SK-MEL-5 (cell line): ENCODE results near the gene SHPK. TPM values are rescaled to one million over a fixed set of nuclear protein-coding genes. Genes with fewer than 3 reads are reported as not detected.

Source experiments
- DNase-seq: peaks from one replicate; pipeline ENCODE4 v3.0.0-alpha.2; 2016; ENCODE audit warnings: low read depth, low spot score
- in situ Hi-C: cut with HindIII; loops from 2 replicates; pipeline ENCODE4 v1.10.0; 2016; ENCODE audit warnings: low sequenced_read_pairs, high pct_unique_total_duplicates, low pct_unique_long_range_greater_than_20kb
- polyA plus RNA-seq, 2 experiments: library from polyadenylated mRNA; depleted of rRNA; stranded (reverse); fragments of >200 nt; gene quantifications; 2 replicates each; pipeline ENCODE4 v1.2.3, GENCODE V29; 2015
- total RNA-seq: library from RNA; depleted of rRNA; stranded (reverse); fragments of >200 nt; shearing (Covaris generic); gene quantifications from 2 replicates; pipeline ENCODE4 v1.2.3, GENCODE V29; 2014; rRNA removed

SHPK gene
- 20.8 and 21.8 TPM in 2 replicates for total RNA-seq
- 19.8 and 23.1 TPM in 2 replicates for polyA plus RNA-seq (2015; cell fraction: cytosol; rRNA removed)
- 5.6 and 14.0 TPM in 2 replicates for polyA plus RNA-seq (2015; cell fraction: nucleus; rRNA removed)

DNA sequence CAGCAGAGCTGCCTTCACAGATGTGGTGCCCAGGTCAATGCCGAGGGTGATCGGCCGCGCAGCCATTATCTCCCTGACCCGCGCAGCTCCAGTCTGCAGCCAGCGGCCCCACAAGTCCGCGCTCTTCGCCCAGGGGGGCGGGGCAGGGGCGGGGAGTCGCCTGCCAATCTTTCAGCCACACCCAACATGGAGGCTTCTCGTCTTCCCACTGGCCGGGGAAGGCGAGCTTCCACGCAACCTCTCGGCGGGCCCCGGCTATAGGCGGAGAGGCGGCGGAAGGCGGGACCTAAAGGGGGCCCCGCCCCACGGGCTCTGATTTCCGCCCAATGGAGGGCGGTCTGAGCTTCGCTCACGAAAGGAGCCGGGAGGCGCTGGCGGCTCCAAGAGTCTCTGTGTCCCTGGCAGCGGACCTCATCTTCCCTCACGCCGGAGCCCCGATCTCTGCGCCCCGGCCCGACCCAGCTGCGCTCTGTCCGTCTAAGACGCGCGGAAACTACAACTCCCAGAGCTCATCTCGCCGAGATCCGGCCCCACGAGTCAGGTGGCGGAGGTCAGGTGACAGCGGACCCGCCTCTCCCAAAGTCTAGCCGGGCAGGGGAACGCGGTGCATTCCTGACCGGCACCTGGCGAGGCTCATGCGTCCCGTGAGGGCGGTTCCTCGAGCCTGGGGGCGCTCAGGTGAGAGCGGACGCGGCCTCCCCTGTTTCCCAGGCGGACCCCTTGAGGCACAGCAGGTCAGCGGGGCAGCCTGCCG lies at the start of gene SHPK, which contains the start of gene CTNS:
SHPK (minus strand) TSS at position 97 of the 754 bp plus-strand sequence; CDS start at position 66, 31 bp downstream.
CTNS (plus strand) TSS at position 607 of the 754 bp plus-strand sequence. CDS start 3,447 bp downstream, outside the sequence.
- DNase-seq = peak; percentile 97
- in situ Hi-C loops = no loop called here

GRCh38 chr17:3685174-3685573 lies 49.1 kb upstream of the SHPK start:
- in situ Hi-C loops = no loop called here
- DNase-seq = no peak

DNA sequence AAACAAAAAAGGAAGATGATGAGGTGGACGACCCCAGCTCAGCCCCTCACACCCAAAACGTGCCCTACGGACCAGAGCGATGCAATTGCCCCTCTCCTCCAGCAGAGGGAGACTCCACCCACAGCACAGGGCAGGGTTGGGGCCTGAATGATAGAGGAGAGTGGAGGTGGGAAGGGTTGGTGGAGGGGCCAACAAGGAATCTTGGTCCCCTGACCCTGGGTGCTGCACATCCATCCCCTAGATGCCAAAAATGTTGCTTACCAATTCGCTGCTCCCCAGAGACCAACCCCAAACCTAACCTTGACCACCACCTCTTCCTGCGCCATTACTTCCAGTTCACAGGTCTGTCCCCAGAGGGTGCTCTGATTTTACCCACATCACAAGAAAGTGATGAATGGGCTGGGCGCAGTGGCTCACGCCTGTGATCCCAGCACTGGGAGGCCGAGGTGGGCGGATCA lies 47.0 kb upstream of the SHPK start:
- peak; percentile 66 for DNase-seq
- in situ Hi-C loops = no loop called here

DNA sequence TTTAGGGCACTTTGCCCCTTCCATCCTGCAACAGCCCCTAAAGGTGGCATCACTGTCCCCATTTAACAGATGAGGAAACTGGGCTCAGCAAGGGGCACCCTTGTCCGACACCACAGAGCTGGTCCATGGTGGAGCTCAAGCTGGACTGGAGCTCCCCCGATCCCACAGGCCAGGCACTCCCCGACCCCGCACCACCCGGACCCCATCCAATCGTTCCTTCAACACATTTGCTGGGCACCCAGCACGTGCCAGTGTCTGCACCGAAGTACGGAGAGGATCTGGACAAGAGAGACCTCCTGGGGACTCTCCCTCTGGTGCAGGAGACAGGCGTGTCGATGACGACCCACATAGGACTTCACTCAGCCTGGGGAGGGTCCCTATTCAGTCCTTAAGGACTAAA lies 46.0 kb upstream of the SHPK start:
- DNase-seq = no peak
- in situ Hi-C loops = no loop called here

GRCh38 chr17:3681565-3681964 lies 45.5 kb upstream of the SHPK start:
- DNase-seq = no peak
- in situ Hi-C loops = no loop called here

GRCh38 chr17:3681057-3681456 lies 45.0 kb upstream of the SHPK start:
- in situ Hi-C loops = no loop called here

GRCh38 chr17:3679531-3680126 lies 43.6 kb upstream of the SHPK start:
- in situ Hi-C loops = no loop called here

More at GRCh38 chr17:3681057-3681456, 45.0 kb upstream of the SHPK start:
- DNase-seq = no peak

DNA sequence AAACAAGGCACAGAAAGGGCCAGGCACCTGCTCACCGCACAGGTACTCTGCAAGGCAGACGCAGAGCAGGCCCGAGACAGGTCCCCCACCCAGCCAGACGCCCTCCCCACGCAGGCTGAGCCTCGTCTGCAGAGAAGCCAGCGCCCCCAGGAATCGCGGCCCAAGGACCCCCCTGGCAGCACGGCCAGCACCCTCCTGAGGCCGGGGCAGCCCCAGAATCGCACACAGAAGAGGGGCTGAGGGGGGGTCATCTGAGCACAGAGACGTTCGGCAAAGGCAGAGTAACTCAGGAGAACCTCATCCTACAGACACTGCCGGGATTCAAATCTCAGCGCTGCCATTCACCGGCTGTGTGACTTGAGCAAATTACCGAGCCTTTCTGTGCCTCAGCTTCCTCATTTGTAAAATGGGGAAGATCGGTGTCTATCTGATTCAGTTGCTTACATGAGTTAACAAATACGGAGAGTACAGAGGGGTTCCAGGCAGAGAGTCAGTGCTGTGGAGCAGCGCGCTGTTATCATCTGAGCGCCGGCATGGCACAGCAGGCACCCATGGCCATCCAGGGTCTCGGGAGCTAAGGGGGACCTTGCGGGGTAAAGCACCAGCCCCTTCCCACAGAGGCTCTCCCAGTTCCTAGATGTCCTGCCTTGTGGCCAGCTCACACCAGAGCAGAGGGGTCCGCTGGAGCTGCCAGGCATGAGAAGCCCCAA lies 42.9 kb upstream of the SHPK start:
- DNase-seq = no peak
- in situ Hi-C loops = no loop called here

More at GRCh38 chr17:3679531-3680126, 43.6 kb upstream of the SHPK start:
- no peak for DNase-seq

- no peak for DNase-seq
- in situ Hi-C loops = no loop called here
Measured at GRCh38 chr17:3678095-3678820, 42.2 kb upstream of the SHPK start.

DNA sequence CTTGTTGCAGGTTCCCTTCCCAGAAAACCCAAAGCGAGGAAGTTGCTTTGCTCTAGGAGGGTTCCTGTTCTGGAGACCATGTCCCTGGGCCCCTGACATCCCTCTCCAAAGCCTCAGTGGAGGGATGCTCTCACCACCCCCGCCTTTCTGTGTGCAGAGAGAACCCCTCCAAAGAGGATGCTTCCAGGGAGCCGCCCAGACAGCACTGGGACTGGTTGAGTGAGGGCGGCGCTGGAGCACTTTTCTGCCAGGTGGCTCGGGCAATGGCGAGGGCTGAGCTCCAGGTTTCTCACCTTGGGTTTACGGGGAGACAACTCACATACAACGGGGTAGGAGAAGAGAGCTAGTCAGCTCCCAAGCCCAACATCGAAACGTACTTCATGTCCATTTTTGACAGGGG lies 39.8 kb upstream of the SHPK start:
- DNase-seq = no peak
- in situ Hi-C loops = no loop called here

DNA sequence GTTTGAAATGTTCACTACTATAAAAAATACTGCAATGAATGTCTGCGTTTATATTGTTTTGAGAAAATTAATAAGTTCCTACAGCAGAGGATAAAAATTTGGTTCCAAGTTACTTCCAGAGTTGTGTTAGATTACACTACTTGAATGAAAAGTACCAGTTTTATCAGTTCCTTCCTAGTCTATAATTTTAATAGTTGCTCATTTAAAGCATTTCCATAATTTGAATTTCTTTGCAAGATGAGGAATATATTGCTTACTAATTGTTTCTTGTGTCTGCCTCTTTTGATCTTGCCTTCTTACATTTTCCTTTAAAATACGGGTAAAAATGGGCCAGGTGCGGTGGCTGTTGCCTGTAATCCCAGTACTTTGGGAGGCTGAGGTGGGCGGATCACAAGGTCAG lies 36.5 kb upstream of the SHPK start:
- in situ Hi-C loops = no loop called here

DNA sequence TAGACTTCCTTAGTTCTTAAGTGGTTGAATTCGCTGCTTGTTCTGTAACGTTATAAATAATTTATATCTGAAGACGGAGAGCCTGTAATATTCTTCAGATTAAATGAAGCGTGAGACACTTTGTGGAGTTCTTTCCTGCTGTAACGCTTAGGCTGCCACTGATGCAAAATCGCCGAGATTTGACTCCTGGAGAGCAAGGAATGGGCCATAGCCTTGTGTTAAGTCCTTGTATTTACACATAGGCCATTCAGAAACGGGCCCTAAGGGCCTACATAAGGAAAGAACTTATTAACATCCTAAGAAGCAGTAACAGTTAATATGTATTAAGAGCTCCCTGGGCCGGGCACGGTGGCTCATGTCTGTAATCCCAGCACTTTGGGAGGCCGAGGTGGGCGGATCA lies 33.5 kb upstream of the SHPK start:
- DNase-seq = no peak
- in situ Hi-C loops = no loop called here

More for the DNA sequence above, 36.5 kb upstream of the SHPK start:
- no peak for DNase-seq

DNA sequence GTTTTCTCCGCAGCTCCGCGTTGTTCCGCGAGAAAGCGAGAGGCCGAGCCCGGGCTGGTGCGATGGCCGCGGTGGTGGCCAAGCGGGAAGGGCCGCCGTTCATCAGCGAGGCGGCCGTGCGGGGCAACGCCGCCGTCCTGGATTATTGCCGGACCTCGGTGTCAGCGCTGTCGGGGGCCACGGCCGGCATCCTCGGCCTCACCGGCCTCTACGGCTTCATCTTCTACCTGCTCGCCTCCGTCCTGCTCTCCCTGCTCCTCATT lies 33.0 kb upstream of the SHPK start:
- DNase-seq = no peak
- in situ Hi-C loops = no loop called here

GRCh38 chr17:3668279-3669084 lies 32.4 kb upstream of the SHPK start, which contains the start of the genes EMC6 and TAX1BP3:
TSS of gene EMC6 (plus strand) at chr17:3668812. CDS start at chr17:3669147, 335 bp downstream.
TSS of gene TAX1BP3 (minus strand) at chr17:3668578. CDS start at chr17:3668526, 52 bp downstream.
- in situ Hi-C loops = no loop called here
- peak; percentile 97 for DNase-seq

GRCh38 chr17:3667366-3668278 lies 31.6 kb upstream of the SHPK start:
- in situ Hi-C loops = no loop called here

GRCh38 chr17:3666516-3666915 lies 30.5 kb upstream of the SHPK start:
- in situ Hi-C loops = no loop called here
- no peak for DNase-seq

More at GRCh38 chr17:3667366-3668278, 31.6 kb upstream of the SHPK start:
- peak; percentile 70 for DNase-seq
